ENCODE results near the gene SLC7A5. TPM values are rescaled to one million over a fixed set of nuclear protein-coding genes. Genes with fewer than 3 reads are reported as not detected.
A peak's percentile ranks its signal among the peaks of the same experiment; 100 is the strongest.

Gene SLC7A5
- total and polyA plus RNA-seq, 2 experiments from 2014 or later = 69.9 to 79.0 TPM

DNA sequence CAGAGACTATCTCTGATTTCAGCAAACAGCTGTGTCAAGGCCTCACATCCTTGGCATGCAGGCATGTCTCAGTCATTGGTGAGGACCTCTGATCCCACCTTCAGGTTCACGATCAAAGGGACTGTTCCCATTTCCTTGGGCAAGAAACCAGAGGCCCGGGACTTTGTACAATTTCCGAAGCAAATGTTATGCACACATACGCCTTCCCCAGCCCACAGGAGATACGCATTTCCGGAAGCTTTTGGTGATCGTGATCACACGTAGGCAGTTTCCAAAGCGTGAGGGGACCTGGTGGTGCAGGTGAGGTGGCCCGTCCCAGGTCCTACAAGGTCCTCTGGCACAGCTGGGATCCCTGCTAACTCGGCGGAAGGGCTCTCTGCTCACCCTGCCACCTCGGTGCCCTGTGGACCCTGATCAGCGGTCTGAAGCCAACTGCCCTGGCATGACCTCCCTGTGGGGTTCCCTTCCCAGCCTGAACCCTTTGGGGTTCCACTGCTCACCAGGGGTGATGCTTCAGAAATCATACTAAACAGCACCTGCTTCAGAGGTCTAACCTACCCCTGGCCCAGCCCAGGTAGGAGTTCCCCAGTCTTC lies 74.7 kb downstream of the SLC7A5 start:
- no peaks in the 10 kb centered on the region for H3K36me3 ChIP-seq (ENCODE audit: low read depth)
- DNase-seq = no peak
- 84 to 88% methylated on average over 14 of the region's 14 CpGs for WGBS, 2 experiments (ENCODE audit: low coverage in 1 of 2, low lambda C conversion rate in 2 of 2, missing lambda C conversion rate in 2 of 2)
- H3K9me2 ChIP-seq (ENCODE audit: insufficient read depth) = no peaks in the 10 kb centered on the region
- H2AFZ ChIP-seq = no peak overlapping the region
- no peaks in the 10 kb centered on the region for H3K27me3 ChIP-seq (replicated peaks; ENCODE audit: insufficient read depth)
- H3K9me3 ChIP-seq (ENCODE audit: low read depth) = no peaks in the 10 kb centered on the region
- 0 out of 2 replicates have a peak, but pooled peaks cover 4% of the 10 kb centered on the region for H3F3A ChIP-seq (ENCODE audit: insufficient read depth)
- in situ Hi-C loops (cut with MboI) = no loop called here
- H4K20me1 ChIP-seq (ENCODE audit: insufficient read depth) = no peaks in the 10 kb centered on the region
- H3K9ac ChIP-seq = no peak overlapping the region
- H3K4me3 ChIP-seq = no peak overlapping the region
- H3K4me2 ChIP-seq (ENCODE audit: unreplicated experiment) = no peak overlapping the region
- H3K27ac ChIP-seq = no peak overlapping the region
- peaks cover 11% of the 10 kb centered on the region; the same call in 1 of the 2 replicates for H3K4me1 ChIP-seq (ENCODE audit: insufficient read depth)
- H3K79me2 ChIP-seq (ENCODE audit: insufficient read depth) = no peaks in the 10 kb centered on the region
- TF ChIP-seq EZH2phosphoT487 (IDR thresholded peaks at IDR 0.05; ENCODE audit: insufficient read depth, low read depth) (no peak), EZH2 (IDR thresholded peaks at IDR 0.05; ENCODE audit: insufficient read depth, poor library complexity, severe bottlenecking) (no peak)

- in situ Hi-C loops (cut with MboI) = no loop called here
- no peak overlapping the region for H3K4me3 ChIP-seq
- H3K9me3 ChIP-seq (ENCODE audit: low read depth) = no peaks in the 10 kb centered on the region
- no peak overlapping the region for H2AFZ ChIP-seq
- TF ChIP-seq EZH2 (IDR thresholded peaks at IDR 0.05; ENCODE audit: insufficient read depth, poor library complexity, severe bottlenecking) = no peak
- TF ChIP-seq EZH2phosphoT487 (IDR thresholded peaks at IDR 0.05; ENCODE audit: insufficient read depth, low read depth) = no peak
- peaks cover 11% of the 10 kb centered on the region; the same call in 1 of the 2 replicates for H3K4me1 ChIP-seq (ENCODE audit: insufficient read depth)
- no peaks in the 10 kb centered on the region for H3K36me3 ChIP-seq (ENCODE audit: low read depth)
- DNase-seq = no peak
- no peaks in the 10 kb centered on the region for H3K27me3 ChIP-seq (replicated peaks; ENCODE audit: insufficient read depth)
- 0 out of 2 replicates have a peak, but pooled peaks cover 4% of the 10 kb centered on the region for H3F3A ChIP-seq (ENCODE audit: insufficient read depth)
- 77 to 80% methylated on average over 7 of the region's 7 CpGs for WGBS, 2 experiments (ENCODE audit: low coverage in 1 of 2, low lambda C conversion rate in 2 of 2, missing lambda C conversion rate in 2 of 2)
- no peaks in the 10 kb centered on the region for H3K79me2 ChIP-seq (ENCODE audit: insufficient read depth)
- H3K9ac ChIP-seq = no peak overlapping the region
- H4K20me1 ChIP-seq (ENCODE audit: insufficient read depth) = no peaks in the 10 kb centered on the region
- no peaks in the 10 kb centered on the region for H3K9me2 ChIP-seq (ENCODE audit: insufficient read depth)
- H3K27ac ChIP-seq = no peak overlapping the region
- H3K4me2 ChIP-seq (ENCODE audit: unreplicated experiment) = no peak overlapping the region
Measured at GRCh38 chr16:87792205-87792565, 77.1 kb downstream of the SLC7A5 start.

DNA sequence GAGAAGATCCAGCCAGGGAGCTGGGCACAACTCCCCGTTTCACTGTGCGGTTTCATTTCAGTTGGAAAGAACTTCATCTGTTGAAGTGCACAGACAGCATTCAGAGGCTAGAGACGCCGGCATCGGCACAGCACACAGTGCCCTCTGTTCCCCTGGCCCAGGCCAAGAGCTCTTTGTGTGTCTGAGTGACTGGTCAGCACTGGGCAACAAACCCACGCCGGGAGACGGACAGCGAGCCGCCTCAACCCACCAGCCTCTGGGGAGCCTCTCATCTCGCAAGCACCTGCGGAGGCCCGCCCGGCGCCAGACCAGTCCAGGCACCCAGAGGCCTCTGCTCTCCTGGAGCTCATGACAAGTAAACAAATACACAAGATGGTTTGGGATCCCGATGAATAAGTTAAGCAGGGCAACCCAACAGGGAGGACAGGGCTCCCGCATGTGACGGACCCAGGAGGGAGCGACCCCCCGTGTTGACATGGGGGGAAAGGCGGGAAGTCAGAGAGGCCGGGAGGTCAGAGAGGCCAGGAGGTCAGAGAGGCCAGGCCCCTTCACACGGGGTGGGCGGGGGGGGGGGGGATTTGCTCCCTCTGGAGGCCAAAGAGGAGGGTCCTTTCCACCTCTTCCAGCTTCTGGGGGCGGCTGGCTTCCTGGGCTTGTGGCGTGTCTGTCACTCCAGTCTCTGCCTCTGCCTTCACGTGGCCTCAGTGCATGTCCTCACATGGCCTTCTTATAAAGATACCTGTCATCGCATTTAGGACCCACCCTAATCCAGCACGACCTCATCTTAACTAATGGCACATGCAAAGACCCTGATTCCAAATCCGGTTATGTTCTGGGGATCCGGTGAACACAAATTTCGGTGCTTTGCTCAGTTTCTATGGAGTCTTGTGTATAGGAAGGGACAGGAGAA lies 77.8 kb downstream of the SLC7A5 start:
- Histone ChIP-seq H3K27ac (no peak overlapping the region), H4K20me1 (ENCODE audit: insufficient read depth) (no peaks in the 10 kb centered on the region), H3F3A (ENCODE audit: insufficient read depth) (0 out of 2 replicates have a peak, but pooled peaks cover 4% of the 10 kb centered on the region), H3K4me1 (ENCODE audit: insufficient read depth) (peaks cover 11% of the 10 kb centered on the region; the same call in 1 of the 2 replicates), H3K4me2 (ENCODE audit: unreplicated experiment) (no peak overlapping the region), H3K9me3 (ENCODE audit: low read depth) (no peaks in the 10 kb centered on the region), H2AFZ (no peak overlapping the region), H3K27me3 (replicated peaks; ENCODE audit: insufficient read depth) (no peaks in the 10 kb centered on the region), H3K36me3 (ENCODE audit: low read depth) (no peaks in the 10 kb centered on the region), H3K9ac (no peak overlapping the region), H3K79me2 (ENCODE audit: insufficient read depth) (no peaks in the 10 kb centered on the region), H3K4me3 (no peak overlapping the region), H3K9me2 (ENCODE audit: insufficient read depth) (no peaks in the 10 kb centered on the region)
- WGBS, 2 experiments (ENCODE audit: low coverage in 1 of 2, low lambda C conversion rate in 2 of 2, missing lambda C conversion rate in 2 of 2) = 78 to 82% methylated on average over 21 to 32 of the region's 32 CpGs
- TF ChIP-seq EZH2 (IDR thresholded peaks at IDR 0.05; ENCODE audit: insufficient read depth, poor library complexity, severe bottlenecking) (no peak), EZH2phosphoT487 (IDR thresholded peaks at IDR 0.05; ENCODE audit: insufficient read depth, low read depth) (no peak)
- in situ Hi-C loops (cut with MboI) = no loop called here
- DNase-seq = no peak

DNA sequence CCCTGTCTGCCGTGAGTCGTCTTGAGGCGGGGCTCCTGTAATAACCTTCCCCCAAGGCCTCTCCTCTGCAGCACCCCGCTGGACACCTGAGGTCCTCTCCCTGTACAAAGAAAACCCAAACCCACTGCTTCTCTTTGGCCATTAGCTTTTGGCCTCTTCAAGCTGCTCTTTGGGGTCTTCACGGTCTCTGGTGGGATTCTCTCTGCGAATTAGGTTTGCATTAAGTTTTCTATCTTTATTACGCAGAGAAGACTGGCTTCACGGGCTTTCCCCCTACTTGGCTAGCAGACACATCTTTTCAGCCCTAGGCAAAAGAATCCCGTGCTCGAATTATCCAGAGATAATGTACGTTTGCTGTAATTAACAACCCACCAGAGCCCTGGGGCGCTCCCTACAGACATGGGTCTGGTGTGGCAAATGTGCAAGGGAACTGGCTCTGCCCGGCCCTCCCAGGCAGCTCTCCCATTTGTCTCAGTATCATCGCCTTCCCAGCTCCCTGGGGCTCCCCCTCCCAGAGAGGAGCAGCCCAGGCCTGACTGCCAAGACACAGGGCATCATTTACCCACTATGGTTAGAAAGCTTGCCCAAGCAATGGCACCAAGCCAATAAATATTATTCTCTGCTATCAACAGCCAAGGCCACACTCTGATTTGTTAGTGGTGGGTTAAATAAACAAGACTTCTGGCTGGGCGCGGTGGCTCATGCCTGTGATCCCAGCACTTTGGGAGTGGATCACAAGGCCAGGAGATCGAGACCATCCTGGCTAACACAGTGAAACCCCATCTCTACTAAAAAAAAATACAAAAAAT lies 78.8 kb downstream of the SLC7A5 start:
- no peak overlapping the region for H2AFZ ChIP-seq
- no peak overlapping the region for H3K9ac ChIP-seq
- 0 out of 2 replicates have a peak, but pooled peaks cover 4% of the 10 kb centered on the region for H3F3A ChIP-seq (ENCODE audit: insufficient read depth)
- H3K79me2 ChIP-seq (ENCODE audit: insufficient read depth) = no peaks in the 10 kb centered on the region
- H3K4me1 ChIP-seq (ENCODE audit: insufficient read depth) = peaks cover 11% of the 10 kb centered on the region; the same call in 1 of the 2 replicates
- DNase-seq = no peak
- no peak overlapping the region for H3K4me2 ChIP-seq (ENCODE audit: unreplicated experiment)
- H3K9me2 ChIP-seq (ENCODE audit: insufficient read depth) = no peaks in the 10 kb centered on the region
- H3K4me3 ChIP-seq = no peak overlapping the region
- H3K9me3 ChIP-seq (ENCODE audit: low read depth) = no peaks in the 10 kb centered on the region
- no peaks in the 10 kb centered on the region for H4K20me1 ChIP-seq (ENCODE audit: insufficient read depth)
- TF ChIP-seq EZH2phosphoT487 (IDR thresholded peaks at IDR 0.05; ENCODE audit: insufficient read depth, low read depth) (no peak), EZH2 (IDR thresholded peaks at IDR 0.05; ENCODE audit: insufficient read depth, poor library complexity, severe bottlenecking) (no peak)
- no peaks in the 10 kb centered on the region for H3K36me3 ChIP-seq (ENCODE audit: low read depth)
- H3K27ac ChIP-seq = peak overlapping the region; percentile 69
- in situ Hi-C loops (cut with MboI) = no loop called here
- WGBS, 2 experiments (ENCODE audit: low coverage in 1 of 2, low lambda C conversion rate in 2 of 2, missing lambda C conversion rate in 2 of 2) = 73 to 74% methylated on average over 17 of the region's 17 CpGs
- H3K27me3 ChIP-seq (replicated peaks; ENCODE audit: insufficient read depth) = no peaks in the 10 kb centered on the region
